NB4 (cell line): ENCODE data around the gene MEGF11.
"Not testable (repeated sequence)": the region's sequence is repeated elsewhere in the genome, so short reads cannot be mapped to it uniquely, and the experiment has no call there.

Experiments
- POLR2A ChIP-seq: IDR thresholded peaks from 2 replicates; pipeline ENCODE4 v1.6.1; 2011; ENCODE audit warnings: mild to moderate bottlenecking; ENCODE audit not compliant: insufficient read length; ENCODE audit errors: extremely low read depth
- TF ChIP-seq, protein P1 (sequence below): IDR thresholded peaks from one replicate; pipeline ENCODE4 v1.5.1; 2012; ENCODE audit warnings: low read depth, low read length

DNA sequence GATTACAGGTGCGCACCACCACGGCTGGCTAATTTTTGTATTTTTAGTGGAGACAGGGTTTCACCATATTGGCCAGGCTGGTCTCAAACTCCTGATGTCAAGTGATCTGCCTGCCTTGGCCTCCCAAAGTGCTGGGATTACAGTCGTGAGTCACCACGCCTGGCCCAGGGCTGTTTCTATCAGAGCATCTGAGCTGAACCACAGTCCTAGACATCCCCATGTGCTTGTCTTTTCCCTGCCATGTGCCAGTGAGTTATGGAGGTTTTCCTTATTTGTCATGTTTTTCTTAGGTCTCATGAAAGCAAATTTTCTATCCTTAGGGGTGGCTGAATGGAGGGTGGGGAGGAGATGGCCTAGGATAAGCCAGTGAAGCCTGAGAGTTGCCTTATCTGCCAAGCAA lies 250.4 kb downstream of the MEGF11 start:
- TF ChIP-seq, protein P1, sequence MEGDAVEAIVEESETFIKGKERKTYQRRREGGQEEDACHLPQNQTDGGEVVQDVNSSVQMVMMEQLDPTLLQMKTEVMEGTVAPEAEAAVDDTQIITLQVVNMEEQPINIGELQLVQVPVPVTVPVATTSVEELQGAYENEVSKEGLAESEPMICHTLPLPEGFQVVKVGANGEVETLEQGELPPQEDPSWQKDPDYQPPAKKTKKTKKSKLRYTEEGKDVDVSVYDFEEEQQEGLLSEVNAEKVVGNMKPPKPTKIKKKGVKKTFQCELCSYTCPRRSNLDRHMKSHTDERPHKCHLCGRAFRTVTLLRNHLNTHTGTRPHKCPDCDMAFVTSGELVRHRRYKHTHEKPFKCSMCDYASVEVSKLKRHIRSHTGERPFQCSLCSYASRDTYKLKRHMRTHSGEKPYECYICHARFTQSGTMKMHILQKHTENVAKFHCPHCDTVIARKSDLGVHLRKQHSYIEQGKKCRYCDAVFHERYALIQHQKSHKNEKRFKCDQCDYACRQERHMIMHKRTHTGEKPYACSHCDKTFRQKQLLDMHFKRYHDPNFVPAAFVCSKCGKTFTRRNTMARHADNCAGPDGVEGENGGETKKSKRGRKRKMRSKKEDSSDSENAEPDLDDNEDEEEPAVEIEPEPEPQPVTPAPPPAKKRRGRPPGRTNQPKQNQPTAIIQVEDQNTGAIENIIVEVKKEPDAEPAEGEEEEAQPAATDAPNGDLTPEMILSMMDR: not testable (repeated sequence)
- TF ChIP-seq POLR2A: not testable (repeated sequence)
